ENCODE measurements around the gene C1QL4. TPM values are rescaled to one million over a fixed set of nuclear protein-coding genes. Genes with fewer than 3 reads are reported as not detected.

Gene C1QL4
- total RNA-seq, 4 donors from 2014 or later: 1.7 TPM; not detected in 3

DNA sequence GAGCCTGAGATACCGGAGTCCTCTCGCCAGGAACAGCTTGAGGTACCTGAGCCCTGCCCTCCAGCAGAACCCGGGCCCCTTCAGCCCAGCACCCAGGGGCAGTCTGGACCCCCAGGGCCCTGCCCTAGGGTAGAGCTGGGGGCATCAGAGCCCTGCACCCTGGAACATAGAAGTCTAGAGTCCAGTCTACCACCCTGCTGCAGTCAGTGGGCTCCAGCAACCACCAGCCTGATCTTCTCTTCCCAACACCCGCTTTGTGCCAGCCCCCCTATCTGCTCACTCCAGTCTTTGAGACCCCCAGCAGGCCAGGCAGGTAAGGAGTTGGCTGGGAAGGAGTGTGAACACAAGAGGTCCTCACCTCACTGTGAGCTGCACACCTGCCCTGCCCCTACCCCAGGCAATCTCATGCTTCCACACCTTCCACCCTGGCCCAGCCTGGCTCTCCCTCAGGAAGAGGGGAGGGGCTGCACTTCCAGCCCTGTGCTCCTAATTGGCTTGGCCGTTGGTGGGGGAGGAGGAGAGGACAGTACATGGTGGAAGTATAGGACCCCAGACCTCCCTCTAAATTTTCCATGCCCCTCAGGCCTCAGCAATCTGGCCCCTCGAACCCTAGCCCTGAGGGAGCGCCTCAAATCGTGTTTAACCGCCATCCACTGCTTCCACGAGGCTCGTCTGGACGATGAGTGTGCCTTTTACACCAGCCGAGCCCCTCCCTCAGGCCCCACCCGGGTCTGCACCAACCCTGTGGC lies 6.2 kb downstream of the C1QL4 start:
- no peaks in the 10 kb centered on the region for H3K36me3 ChIP-seq
- H3K27me3 ChIP-seq: peaks cover 0 to 8% of the 10 kb centered on the region in 2 donors
- no peak for TF ChIP-seq POLR2A (IDR thresholded peaks at IDR 0.05)
- TF ChIP-seq, protein P1, sequence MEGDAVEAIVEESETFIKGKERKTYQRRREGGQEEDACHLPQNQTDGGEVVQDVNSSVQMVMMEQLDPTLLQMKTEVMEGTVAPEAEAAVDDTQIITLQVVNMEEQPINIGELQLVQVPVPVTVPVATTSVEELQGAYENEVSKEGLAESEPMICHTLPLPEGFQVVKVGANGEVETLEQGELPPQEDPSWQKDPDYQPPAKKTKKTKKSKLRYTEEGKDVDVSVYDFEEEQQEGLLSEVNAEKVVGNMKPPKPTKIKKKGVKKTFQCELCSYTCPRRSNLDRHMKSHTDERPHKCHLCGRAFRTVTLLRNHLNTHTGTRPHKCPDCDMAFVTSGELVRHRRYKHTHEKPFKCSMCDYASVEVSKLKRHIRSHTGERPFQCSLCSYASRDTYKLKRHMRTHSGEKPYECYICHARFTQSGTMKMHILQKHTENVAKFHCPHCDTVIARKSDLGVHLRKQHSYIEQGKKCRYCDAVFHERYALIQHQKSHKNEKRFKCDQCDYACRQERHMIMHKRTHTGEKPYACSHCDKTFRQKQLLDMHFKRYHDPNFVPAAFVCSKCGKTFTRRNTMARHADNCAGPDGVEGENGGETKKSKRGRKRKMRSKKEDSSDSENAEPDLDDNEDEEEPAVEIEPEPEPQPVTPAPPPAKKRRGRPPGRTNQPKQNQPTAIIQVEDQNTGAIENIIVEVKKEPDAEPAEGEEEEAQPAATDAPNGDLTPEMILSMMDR (IDR thresholded peaks at IDR 0.05): no peak
- H3K4me3 ChIP-seq: no peak overlapping the region
- H3K9me3 ChIP-seq: no peaks in the 10 kb centered on the region
- no peak for DNase-seq
- no peak overlapping the region for H3K27ac ChIP-seq
- intact Hi-C loops (cut with DNase I; ENCODE audit: low total_unique reads): loop anchor here (10.0 kb wide), 1 partner anchor 184 kb away; no protein-coding TSS in a partner anchor
- H3K4me1 ChIP-seq: no peaks in the 10 kb centered on the region

DNA sequence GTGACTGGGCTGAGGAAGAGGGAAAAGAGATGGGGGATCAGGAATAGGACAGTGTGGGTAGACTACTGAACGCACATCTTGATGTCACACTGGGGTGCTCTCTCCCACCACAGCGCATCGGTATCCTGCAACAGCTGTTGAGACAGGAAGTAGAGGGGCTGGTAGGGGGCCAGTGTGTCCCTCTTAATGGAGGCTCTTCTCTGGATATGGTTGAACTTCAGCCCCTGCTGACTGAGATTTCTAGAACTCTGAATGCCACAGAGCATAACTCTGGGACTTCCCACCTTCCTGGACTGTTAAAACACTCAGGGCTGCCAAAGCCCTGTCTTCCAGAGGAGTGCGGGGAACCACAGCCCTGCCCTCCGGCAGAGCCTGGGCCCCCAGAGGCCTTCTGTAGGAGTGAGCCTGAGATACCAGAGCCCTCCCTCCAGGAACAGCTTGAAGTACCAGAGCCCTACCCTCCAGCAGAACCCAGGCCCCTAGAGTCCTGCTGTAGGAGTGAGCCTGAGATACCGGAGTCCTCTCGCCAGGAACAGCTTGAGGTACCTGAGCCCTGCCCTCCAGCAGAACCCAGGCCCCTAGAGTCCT lies 6.9 kb downstream of the C1QL4 start:
- Histone ChIP-seq H3K36me3 (no peaks in the 10 kb centered on the region), H3K4me3 (no peak overlapping the region), H3K27me3 (peaks cover 0 to 4% of the 10 kb centered on the region in 2 donors), H3K27ac (no peak overlapping the region), H3K9me3 (no peaks in the 10 kb centered on the region), H3K4me1 (no peaks in the 10 kb centered on the region)
- TF ChIP-seq, protein P1 (IDR thresholded peaks at IDR 0.05): no peak
- no peak for TF ChIP-seq POLR2A (IDR thresholded peaks at IDR 0.05)
- intact Hi-C loops (cut with DNase I; ENCODE audit: low total_unique reads): loop anchor here (10.0 kb wide), 1 partner anchor 185 kb away; no protein-coding TSS in a partner anchor
- no peak for DNase-seq

DNA sequence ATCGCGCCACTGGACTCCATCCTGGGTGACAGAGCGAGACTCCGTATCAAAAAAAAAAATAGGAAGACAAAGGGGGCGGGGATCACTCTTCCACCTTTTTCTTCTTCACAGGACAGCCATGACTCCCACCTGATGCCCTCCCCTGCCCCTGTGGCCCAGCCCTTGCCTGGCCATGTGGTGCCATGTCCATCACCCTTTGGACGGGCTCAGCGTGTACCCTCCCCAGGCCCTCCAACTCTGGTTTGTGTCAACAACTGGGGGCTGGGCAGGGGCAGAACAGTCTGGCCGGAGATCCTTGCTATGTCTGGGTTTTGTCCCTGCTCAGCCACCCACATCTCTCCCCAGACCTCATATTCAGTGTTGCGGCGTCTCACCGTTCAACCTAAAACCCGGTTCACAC lies 8.2 kb downstream of the C1QL4 start:
- TF ChIP-seq, protein P1 (IDR thresholded peaks at IDR 0.05): no peak
- no peak for TF ChIP-seq POLR2A (IDR thresholded peaks at IDR 0.05)
- no peak overlapping the region for H3K4me3 ChIP-seq
- no peak overlapping the region for H3K27ac ChIP-seq
- H3K36me3 ChIP-seq: no peaks in the 10 kb centered on the region
- H3K9me3 ChIP-seq: no peaks in the 10 kb centered on the region
- no peaks in the 10 kb centered on the region for H3K27me3 ChIP-seq
- H3K4me1 ChIP-seq: no peaks in the 10 kb centered on the region
- intact Hi-C loops (cut with DNase I; ENCODE audit: low total_unique reads): no loop called here
- DNase-seq: no peak

DNA sequence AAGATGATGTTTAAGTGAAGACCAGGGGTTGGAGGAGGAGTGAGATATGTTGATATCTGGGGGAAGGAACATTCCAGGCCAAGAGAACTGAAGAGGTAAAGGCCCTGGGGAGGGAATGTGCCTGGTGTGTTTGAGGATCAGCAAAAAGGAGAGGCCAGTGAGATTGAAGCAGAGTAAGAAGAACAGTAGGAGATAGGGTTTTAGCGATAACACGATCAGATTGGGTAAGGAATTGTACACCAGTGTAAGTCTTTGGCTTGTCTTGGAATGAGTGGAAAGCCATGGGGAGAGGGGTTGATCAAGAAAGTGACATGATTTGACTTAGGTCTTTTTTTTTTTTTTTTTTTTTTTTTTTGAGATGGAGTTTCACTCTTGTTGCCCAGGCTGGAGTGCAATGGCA lies 9.1 kb downstream of the C1QL4 start:
- Histone ChIP-seq H3K27me3 (no peaks in the 10 kb centered on the region), H3K36me3 (no peaks in the 10 kb centered on the region), H3K4me3 (no peak overlapping the region), H3K27ac (no peak overlapping the region), H3K4me1 (peaks cover 0 to 4% of the 10 kb centered on the region in 2 donors), H3K9me3 (no peaks in the 10 kb centered on the region)
- DNase-seq: no peak
- intact Hi-C loops (cut with DNase I; ENCODE audit: low total_unique reads): no loop called here
- TF ChIP-seq, protein P1 (IDR thresholded peaks at IDR 0.05): no peak
- no peak for TF ChIP-seq POLR2A (IDR thresholded peaks at IDR 0.05)

DNA sequence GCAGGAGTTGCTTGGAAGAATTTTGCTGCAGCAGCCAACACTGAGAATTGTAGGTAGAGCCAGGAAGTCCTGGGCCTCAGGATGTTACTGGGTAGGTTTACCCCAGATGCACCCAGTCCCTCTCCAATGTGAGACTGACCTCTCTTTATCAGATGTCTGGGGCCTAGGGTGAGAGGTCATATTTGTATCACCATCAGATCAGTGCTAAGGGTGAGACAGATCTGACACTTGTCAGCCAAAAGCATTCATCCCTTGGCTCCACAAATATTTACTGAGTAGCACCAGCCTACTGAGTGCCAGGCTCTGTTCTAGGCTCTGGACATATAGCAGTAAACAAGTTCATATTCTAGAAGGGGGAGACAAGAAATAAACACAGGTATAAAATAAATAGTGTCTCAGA lies 9.6 kb downstream of the C1QL4 start:
- H3K27me3 ChIP-seq: no peaks in the 10 kb centered on the region
- no peaks in the 10 kb centered on the region for H3K36me3 ChIP-seq
- TF ChIP-seq POLR2A (IDR thresholded peaks at IDR 0.05): no peak
- TF ChIP-seq, protein P1 (IDR thresholded peaks at IDR 0.05): no peak
- H3K4me1 ChIP-seq: peaks cover 0 to 4% of the 10 kb centered on the region in 2 donors
- no peak for DNase-seq
- H3K4me3 ChIP-seq: no peak overlapping the region
- H3K9me3 ChIP-seq: no peaks in the 10 kb centered on the region
- no peak overlapping the region for H3K27ac ChIP-seq
- intact Hi-C loops (cut with DNase I; ENCODE audit: low total_unique reads): no loop called here

Measured in uterus (tissue), 4 donors.